Mammary epithelial cell (primary cell): ENCODE data around the gene HSPA12B.

Experiments
- CTCF ChIP-seq, 2 donors: IDR thresholded peaks in 1 of 2; conservative IDR thresholded peaks in 1 of 2; 2 replicates each; pipeline ENCODE4 v1.5.1; 2011 to 2012; ENCODE audit warnings: inconsistent platforms in 2 of 2, low read length in 2 of 2, mild to moderate bottlenecking in 2 of 2, control low read depth in 1 of 2, low read depth in 1 of 2; ENCODE audit not compliant: insufficient read depth in 1 of 2; ENCODE audit errors: extremely low read depth in 1 of 2
- EZH2 ChIP-seq: IDR thresholded peaks from 2 replicates; pipeline ENCODE4 v1.6.1; 2012; ENCODE audit warnings: low read length, inconsistent platforms, borderline replicate concordance

- TF ChIP-seq EZH2 (no peak), CTCF (conservative IDR thresholded peaks at IDR 0.05 in 1 of 2, IDR thresholded peaks at IDR 0.05 in 1 of 2; ENCODE audit: extremely low read depth in 1 of 2, insufficient read depth in 1 of 2, low read depth in 1 of 2, low read length in 2 of 2) (no peak)
These were observed 43.1 kb downstream of the HSPA12B start for GRCh38 chr20:3775457-3776108.
